ENCODE results near the gene TSHZ2.
"Not testable (repeated sequence)": the region's sequence is repeated elsewhere in the genome, so short reads cannot be mapped to it uniquely, and the experiment has no call there.

Gene TSHZ2

GRCh38 chr20:53489528-53489927 is 517.4 kb downstream of the TSHZ2 start:
- no peak for DNase-seq

GRCh38 chr20:53490620-53491019 is 518.5 kb downstream of the TSHZ2 start:
- no peak for DNase-seq

- no peak for DNase-seq
Measured at GRCh38 chr20:53491462-53491861, 519.3 kb downstream of the TSHZ2 start.

- no peak for DNase-seq
Measured at GRCh38 chr20:53492212-53492611, 520.1 kb downstream of the TSHZ2 start.

- DNase-seq, result no peak
Measured at GRCh38 chr20:53493311-53493857, 521.2 kb downstream of the TSHZ2 start.

GRCh38 chr20:53494753-53495152 is 522.6 kb downstream of the TSHZ2 start:
- DNase-seq, result no peak

- no peak for DNase-seq
Measured at GRCh38 chr20:53495398-53496092, 523.4 kb downstream of the TSHZ2 start.

GRCh38 chr20:53497246-53497645 is 525.1 kb downstream of the TSHZ2 start:
- no peak for DNase-seq

GRCh38 chr20:53498341-53498740 is 526.2 kb downstream of the TSHZ2 start:
- DNase-seq, result no peak

- DNase-seq, result no peak
Measured at GRCh38 chr20:53500651-53501050, 528.5 kb downstream of the TSHZ2 start.

- DNase-seq, result no peak
Measured at GRCh38 chr20:53502820-53503219, 530.7 kb downstream of the TSHZ2 start.

- DNase-seq, result no peak
Measured at GRCh38 chr20:53503517-53503919, 531.4 kb downstream of the TSHZ2 start.

- not testable (repeated sequence) for DNase-seq
Measured at GRCh38 chr20:53504106-53504505, 531.9 kb downstream of the TSHZ2 start.

GRCh38 chr20:53510262-53510661 is 538.1 kb downstream of the TSHZ2 start:
- no peak for DNase-seq

GRCh38 chr20:53510704-53511103 is 538.5 kb downstream of the TSHZ2 start:
- DNase-seq, result no peak

- DNase-seq, result no peak
Measured at GRCh38 chr20:53512076-53512475, 539.9 kb downstream of the TSHZ2 start.

- no peak for DNase-seq
Measured at GRCh38 chr20:53513168-53513488, 541.0 kb downstream of the TSHZ2 start.

- no peak for DNase-seq
Measured at GRCh38 chr20:53513489-53514298, 541.5 kb downstream of the TSHZ2 start.

- no peak for DNase-seq
Measured at GRCh38 chr20:53515749-53516148, 543.6 kb downstream of the TSHZ2 start.

- DNase-seq, result no peak
Measured at GRCh38 chr20:53517146-53517545, 545.0 kb downstream of the TSHZ2 start.

- DNase-seq, result not testable (repeated sequence)
Measured at GRCh38 chr20:53521421-53521820, 549.3 kb downstream of the TSHZ2 start.

- DNase-seq, result no peak
Measured at GRCh38 chr20:53522026-53522425, 549.9 kb downstream of the TSHZ2 start.

GRCh38 chr20:53522696-53523095 is 550.5 kb downstream of the TSHZ2 start:
- DNase-seq, result no peak

- not testable (repeated sequence) for DNase-seq
Measured at GRCh38 chr20:53523615-53524014, 551.5 kb downstream of the TSHZ2 start.
